Measurements from ENCODE around the gene MLC1. TPM values are rescaled to one million over a fixed set of nuclear protein-coding genes. Genes with fewer than 3 reads are reported as not detected.
A peak's percentile ranks its signal among the peaks of the same experiment; 100 is the strongest.

The MLC1 gene
- polyA plus RNA-seq, 3 donors from 2014 or later, result 64.8 to 123 (median 71.7) TPM

- H3K27me3 Mint-ChIP-seq (ENCODE audit: low read depth in 3 of 3), result peaks cover 5 to 6% (median 5%) of the 10 kb centered on the region in 3 donors
- no peak for DNase-seq
- peaks cover 11 to 22% (median 21%) of the 10 kb centered on the region in 3 donors for H3K36me3 Mint-ChIP-seq
- H3K4me3 Mint-ChIP-seq, result no peak overlapping the region
- H3K9me3 Mint-ChIP-seq, result peaks cover 0 to 3% (median 0%) of the 10 kb centered on the region in 6 donors
- H3K27ac Mint-ChIP-seq, result no peak overlapping the region
- peaks cover 14 to 32% of the 10 kb centered on the region in 2 donors for H3K4me1 Mint-ChIP-seq
Observed at GRCh38 chr22:50080077-50080465, 5.2 kb downstream of the MLC1 start.

GRCh38 chr22:50078761-50079160 lies 6.5 kb downstream of the MLC1 start:
- peaks cover 14 to 32% of the 10 kb centered on the region in 2 donors for H3K4me1 Mint-ChIP-seq
- H3K9me3 Mint-ChIP-seq, result peaks cover 0 to 3% (median 0%) of the 10 kb centered on the region in 6 donors

GRCh38 chr22:50078246-50078645 lies 7.0 kb downstream of the MLC1 start:
- Mint-ChIP-seq H3K27ac (peak overlapping the region in 2 of 6 donors; percentile 26 to 63), H3K9me3 (peaks cover 0 to 3% (median 0%) of the 10 kb centered on the region in 6 donors), H3K27me3 (ENCODE audit: low read depth in 3 of 3) (peaks cover 4 to 5% (median 5%) of the 10 kb centered on the region in 3 donors), H3K4me3 (no peak overlapping the region), H3K36me3 (peaks cover 11 to 22% (median 21%) of the 10 kb centered on the region in 3 donors), H3K4me1 (peaks cover 11 to 29% of the 10 kb centered on the region in 2 donors)
- DNase-seq, result no peak

More at GRCh38 chr22:50078761-50079160, 6.5 kb downstream of the MLC1 start:
- peaks cover 11 to 22% (median 21%) of the 10 kb centered on the region in 3 donors for H3K36me3 Mint-ChIP-seq
- no peak overlapping the region for H3K4me3 Mint-ChIP-seq
- peaks cover 4 to 5% (median 5%) of the 10 kb centered on the region in 3 donors for H3K27me3 Mint-ChIP-seq (ENCODE audit: low read depth in 3 of 3)
- no peak overlapping the region for H3K27ac Mint-ChIP-seq
- DNase-seq, result no peak

GRCh38 chr22:50076646-50077535 lies 8.3 kb downstream of the MLC1 start:
- H3K27me3 Mint-ChIP-seq (ENCODE audit: low read depth in 3 of 3), result peaks cover 0 to 5% (median 2%) of the 10 kb centered on the region in 3 donors
- H3K4me3 Mint-ChIP-seq, result no peak overlapping the region
- DNase-seq, result no peak

GRCh38 chr22:50074551-50075530 lies 10.4 kb downstream of the MLC1 start:
- H3K27me3 Mint-ChIP-seq (ENCODE audit: low read depth in 3 of 3), result peaks cover 0 to 5% (median 0%) of the 10 kb centered on the region in 3 donors
- peaks cover 11 to 20% (median 17%) of the 10 kb centered on the region in 3 donors for H3K36me3 Mint-ChIP-seq
- no peak for DNase-seq
- H3K4me3 Mint-ChIP-seq, result no peak overlapping the region
- H3K4me1 Mint-ChIP-seq, result peaks cover 0 to 17% of the 10 kb centered on the region in 2 donors
- H3K27ac Mint-ChIP-seq, result no peak overlapping the region
- H3K9me3 Mint-ChIP-seq, result peaks cover 0 to 3% (median 0%) of the 10 kb centered on the region in 6 donors

More at GRCh38 chr22:50076646-50077535, 8.3 kb downstream of the MLC1 start:
- Mint-ChIP-seq H3K4me1 (peaks cover 1 to 21% of the 10 kb centered on the region in 2 donors), H3K36me3 (peaks cover 11 to 21% (median 18%) of the 10 kb centered on the region in 3 donors), H3K9me3 (peaks cover 0 to 3% (median 0%) of the 10 kb centered on the region in 6 donors), H3K27ac (peak overlapping the region in 1 of 6 donors; percentile 84)

- Mint-ChIP-seq H3K4me3 (no peak overlapping the region), H3K27ac (no peak overlapping the region), H3K9me3 (peaks cover 0 to 3% (median 0%) of the 10 kb centered on the region in 6 donors), H3K27me3 (ENCODE audit: low read depth in 3 of 3) (peaks cover 0 to 2% (median 0%) of the 10 kb centered on the region in 3 donors), H3K36me3 (peaks cover 11 to 18% (median 12%) of the 10 kb centered on the region in 3 donors), H3K4me1 (peaks cover 0 to 11% of the 10 kb centered on the region in 2 donors)
- no peak for DNase-seq
Observed at GRCh38 chr22:50074056-50074455, 11.2 kb downstream of the MLC1 start.

GRCh38 chr22:50072714-50073538 lies 12.3 kb downstream of the MLC1 start:
- Mint-ChIP-seq H3K4me3 (no peak overlapping the region), H3K27ac (no peak overlapping the region), H3K36me3 (peaks cover 9 to 15% (median 11%) of the 10 kb centered on the region in 3 donors), H3K4me1 (peaks cover 0 to 11% of the 10 kb centered on the region in 2 donors), H3K9me3 (peaks cover 0 to 3% (median 0%) of the 10 kb centered on the region in 6 donors), H3K27me3 (ENCODE audit: low read depth in 3 of 3) (peaks cover 0 to 1% (median 0%) of the 10 kb centered on the region in 3 donors)
- DNase-seq, result no peak

GRCh38 chr22:50072167-50072555 lies 13.1 kb downstream of the MLC1 start:
- DNase-seq, result no peak
- no peak overlapping the region for H3K27ac Mint-ChIP-seq
- H3K4me1 Mint-ChIP-seq, result peaks cover 0 to 11% of the 10 kb centered on the region in 2 donors
- H3K36me3 Mint-ChIP-seq, result peaks cover 9 to 20% (median 11%) of the 10 kb centered on the region in 3 donors
- no peak overlapping the region for H3K4me3 Mint-ChIP-seq
- peaks cover 0 to 1% (median 0%) of the 10 kb centered on the region in 3 donors for H3K27me3 Mint-ChIP-seq (ENCODE audit: low read depth in 3 of 3)
- peaks cover 0 to 3% (median 0%) of the 10 kb centered on the region in 6 donors for H3K9me3 Mint-ChIP-seq

GRCh38 chr22:50071432-50072166 lies 13.6 kb downstream of the MLC1 start:
- Mint-ChIP-seq H3K4me3 (no peak overlapping the region), H3K27me3 (ENCODE audit: low read depth in 3 of 3) (peaks cover 0 to 1% (median 0%) of the 10 kb centered on the region in 3 donors), H3K9me3 (peaks cover 0 to 3% (median 0%) of the 10 kb centered on the region in 6 donors), H3K36me3 (peaks cover 8 to 22% (median 9%) of the 10 kb centered on the region in 3 donors), H3K27ac (no peak overlapping the region), H3K4me1 (peaks cover 2 to 10% of the 10 kb centered on the region in 2 donors)
- no peak for DNase-seq

GRCh38 chr22:50070366-50070765 lies 14.9 kb downstream of the MLC1 start:
- Mint-ChIP-seq H3K4me1 (peaks cover 0 to 2% of the 10 kb centered on the region in 2 donors), H3K27ac (no peak overlapping the region), H3K36me3 (peaks cover 1 to 17% (median 4%) of the 10 kb centered on the region in 3 donors), H3K4me3 (no peak overlapping the region), H3K27me3 (ENCODE audit: low read depth in 3 of 3) (peaks cover 0 to under 1% (median 0%) of the 10 kb centered on the region in 3 donors), H3K9me3 (no peaks in the 10 kb centered on the region)
- DNase-seq, result no peak

GRCh38 chr22:50068096-50068495 lies 17.1 kb downstream of the MLC1 start:
- no peak for DNase-seq
- H3K27ac Mint-ChIP-seq, result peak overlapping the region in 1 of 6 donors; percentile 55

GRCh38 chr22:50067244-50067643 lies 18.0 kb downstream of the MLC1 start:
- Mint-ChIP-seq H3K27me3 (ENCODE audit: low read depth in 3 of 3) (peaks cover 0 to 1% (median 0%) of the 10 kb centered on the region in 3 donors), H3K4me1 (peaks cover 0 to 2% of the 10 kb centered on the region in 2 donors), H3K36me3 (peaks cover 4 to 17% (median 4%) of the 10 kb centered on the region in 3 donors), H3K9me3 (no peaks in the 10 kb centered on the region), H3K27ac (peak overlapping the region in 2 of 6 donors; percentile 66 to 75), H3K4me3 (no peak overlapping the region)
- no peak for DNase-seq

More at GRCh38 chr22:50068096-50068495, 17.1 kb downstream of the MLC1 start:
- Mint-ChIP-seq H3K9me3 (no peaks in the 10 kb centered on the region), H3K4me1 (peaks cover 0 to 2% of the 10 kb centered on the region in 2 donors), H3K4me3 (no peak overlapping the region), H3K36me3 (peaks cover 4 to 17% (median 4%) of the 10 kb centered on the region in 3 donors), H3K27me3 (ENCODE audit: low read depth in 3 of 3) (peaks cover 0 to 1% (median 0%) of the 10 kb centered on the region in 3 donors)

Measured in immature natural killer cell (primary cell).